ENCODE results near the gene DPYD. TPM values are rescaled to one million over a fixed set of nuclear protein-coding genes. Genes with fewer than 3 reads are reported as not detected.
A peak's percentile ranks its signal among the peaks of the same experiment; 100 is the strongest.

DPYD gene
- total RNA-seq, 1 donor from 2014 or later: 30.5 TPM

GRCh38 chr1:97190326-97190725, 730.5 kb downstream of the DPYD start:
- DNase-seq: no peak

GRCh38 chr1:97186381-97186780, 734.5 kb downstream of the DPYD start:
- DNase-seq: peak; percentile 40

- DNase-seq: peak; percentile 38
Observed at GRCh38 chr1:97174039-97174704, 746.7 kb downstream of the DPYD start.

- no peak for DNase-seq
Observed at GRCh38 chr1:97170300-97170699, 750.5 kb downstream of the DPYD start.

DNA sequence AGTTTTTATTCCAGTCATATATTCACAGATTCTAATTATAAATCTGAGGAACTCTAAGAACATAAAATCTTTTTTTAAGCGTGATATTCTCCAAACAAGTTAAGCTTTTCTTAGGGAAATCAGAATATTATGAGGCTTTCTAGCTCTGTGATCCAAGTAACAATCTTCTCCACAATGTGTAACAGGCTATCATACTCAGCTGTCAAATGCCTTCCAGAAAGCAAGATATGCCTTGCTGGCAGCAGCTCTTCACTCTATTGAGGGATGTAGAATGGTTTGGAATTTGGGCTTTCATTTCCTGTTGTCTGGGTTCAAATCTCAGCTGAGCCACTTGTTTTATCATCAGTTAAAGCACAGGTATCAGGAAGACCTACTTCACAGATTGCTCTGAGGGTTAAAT, 752.8 kb downstream of the DPYD start:
- DNase-seq: no peak

DNA sequence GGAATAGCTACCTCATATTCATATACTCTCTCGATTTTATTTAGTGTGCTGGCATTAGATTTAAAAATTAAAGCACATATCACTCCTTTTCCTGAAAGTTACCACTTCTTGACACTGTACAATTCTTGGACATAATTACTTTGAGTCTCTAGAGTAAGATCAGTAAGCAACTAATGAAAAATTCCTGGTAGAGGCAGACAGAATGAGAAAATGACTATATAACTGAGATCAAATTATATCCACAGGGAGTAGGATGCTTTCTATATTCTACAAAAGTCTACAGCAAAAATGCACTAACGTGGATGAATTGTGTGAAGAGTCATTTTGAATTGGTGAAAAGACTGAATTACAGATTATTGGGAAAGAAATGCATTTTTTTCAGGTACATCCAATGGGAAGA, 753.6 kb downstream of the DPYD start:
- no peak for DNase-seq

GRCh38 chr1:97166626-97167025, 754.2 kb downstream of the DPYD start:
- no peak for DNase-seq

DNA sequence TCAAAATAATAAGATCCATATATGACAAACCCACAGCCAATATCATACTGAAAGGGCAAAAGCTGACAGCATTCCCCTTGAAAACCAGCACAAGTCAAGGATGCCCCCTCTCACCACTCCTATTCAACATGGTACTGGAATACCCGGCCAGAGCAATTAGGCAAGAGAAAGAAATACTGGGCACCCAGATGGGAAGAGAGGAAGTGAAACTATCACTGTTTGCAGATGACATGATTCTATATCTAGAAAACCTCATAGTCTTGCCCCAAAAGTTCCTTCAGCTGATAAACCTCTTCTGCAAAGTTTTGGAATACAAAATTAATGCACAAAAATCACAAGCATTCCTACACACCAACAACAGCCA, 756.6 kb downstream of the DPYD start:
- no peak for DNase-seq

DNA sequence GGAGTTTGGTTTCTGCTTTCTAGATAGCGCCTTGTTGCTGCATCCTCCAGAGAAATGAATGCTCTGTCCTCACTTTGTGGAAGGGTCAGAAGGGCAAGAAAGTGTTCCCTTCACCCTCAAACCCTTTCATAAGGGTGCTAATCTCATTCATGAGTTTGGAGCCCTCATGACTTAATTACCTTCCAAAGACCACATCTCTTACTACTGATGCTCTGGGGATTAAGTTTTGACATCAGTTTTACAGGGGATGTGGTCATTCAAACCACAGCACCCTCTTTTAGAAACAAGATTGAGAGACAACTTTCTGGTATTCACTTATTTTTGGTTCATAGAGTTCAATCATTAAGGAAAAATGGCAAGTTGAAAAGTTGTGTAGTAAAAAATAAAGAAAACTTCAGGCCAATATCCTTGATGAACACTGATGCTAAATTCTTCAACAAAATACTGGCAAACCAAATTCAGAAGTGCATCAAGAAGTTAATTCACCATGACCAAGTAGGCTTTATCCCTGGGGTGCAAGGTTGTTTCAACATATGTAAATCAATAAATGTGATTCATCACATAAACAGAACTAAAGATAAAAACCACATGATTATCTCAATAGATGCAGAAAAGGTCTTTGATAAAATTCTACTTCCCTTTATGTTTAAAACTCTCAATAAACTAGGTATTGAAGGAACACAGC, 757.1 kb downstream of the DPYD start:
- no peak for DNase-seq

GRCh38 chr1:97160818-97161217, 760.0 kb downstream of the DPYD start:
- peak; percentile 8 for DNase-seq

DNA sequence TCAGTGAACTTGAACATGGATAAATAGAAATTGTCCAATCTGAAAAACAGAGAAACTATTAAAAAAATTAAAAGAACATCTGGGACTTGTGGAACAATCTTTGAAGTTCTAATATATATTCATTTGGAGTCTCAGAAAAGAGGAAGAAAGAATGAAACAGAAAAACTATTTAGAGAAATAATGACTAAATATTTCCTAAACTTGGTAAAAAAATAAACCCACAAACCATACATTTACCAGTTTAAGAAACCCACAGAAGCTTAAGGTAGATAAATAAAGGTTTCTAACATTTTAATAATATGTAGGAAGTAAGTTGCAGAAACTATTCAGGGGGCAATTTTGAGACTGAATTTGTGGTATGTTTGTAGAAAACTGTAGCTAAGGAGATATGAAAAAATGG, 761.5 kb downstream of the DPYD start:
- no peak for DNase-seq

- DNase-seq: no peak
Observed at GRCh38 chr1:97158691-97159096, 762.1 kb downstream of the DPYD start.

DNA sequence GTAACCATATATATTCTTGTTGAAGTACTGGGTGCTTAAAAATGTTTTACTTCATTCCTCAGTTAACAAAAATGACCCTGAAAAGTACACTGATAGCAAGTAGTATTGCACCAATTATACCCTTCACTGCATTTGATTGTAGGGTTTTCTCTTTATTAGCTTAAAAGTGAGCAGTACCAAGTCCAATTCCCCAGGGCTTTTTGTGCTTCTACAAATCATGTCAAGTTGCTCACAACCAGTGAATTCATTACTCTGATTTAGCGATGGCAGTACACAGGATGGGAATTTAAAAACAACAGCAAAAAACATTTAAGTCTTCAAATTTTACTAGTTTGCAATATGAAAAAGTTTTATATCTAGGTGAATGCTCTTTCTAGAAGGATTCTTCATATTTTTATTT, 762.8 kb downstream of the DPYD start:
- DNase-seq: no peak

GRCh38 chr1:97151651-97152050, 769.2 kb downstream of the DPYD start:
- DNase-seq: no peak

- peak; percentile 59 for DNase-seq
Observed at GRCh38 chr1:97145321-97145956, 775.4 kb downstream of the DPYD start.

GRCh38 chr1:97144527-97144926, 776.3 kb downstream of the DPYD start:
- peak; percentile 72 for DNase-seq

GRCh38 chr1:97143236-97143882, 777.5 kb downstream of the DPYD start:
- no peak for DNase-seq

DNA sequence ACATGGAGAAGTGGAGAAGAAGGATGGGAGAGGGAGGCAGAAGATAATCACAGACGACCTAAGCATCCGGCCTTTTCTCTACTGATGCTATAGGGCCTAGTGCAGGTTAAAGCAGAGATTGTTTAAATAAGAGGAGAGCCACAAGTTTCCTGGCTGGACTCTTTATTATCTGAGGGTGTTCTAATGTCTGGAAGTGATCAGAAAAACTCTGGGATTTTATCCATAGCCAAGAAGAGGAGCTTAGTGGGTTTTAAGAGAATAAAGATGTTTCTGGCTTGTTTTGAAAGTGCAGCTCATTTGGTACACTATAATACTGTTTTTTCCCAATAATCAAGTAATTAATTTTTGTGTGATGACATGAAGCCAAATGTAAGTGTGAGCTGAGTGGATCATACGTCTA, 780.2 kb downstream of the DPYD start:
- no peak for DNase-seq

GRCh38 chr1:97139512-97139911, 781.3 kb downstream of the DPYD start:
- DNase-seq: no peak

GRCh38 chr1:97138515-97139032, 782.3 kb downstream of the DPYD start:
- DNase-seq: peak; percentile 35

DNA sequence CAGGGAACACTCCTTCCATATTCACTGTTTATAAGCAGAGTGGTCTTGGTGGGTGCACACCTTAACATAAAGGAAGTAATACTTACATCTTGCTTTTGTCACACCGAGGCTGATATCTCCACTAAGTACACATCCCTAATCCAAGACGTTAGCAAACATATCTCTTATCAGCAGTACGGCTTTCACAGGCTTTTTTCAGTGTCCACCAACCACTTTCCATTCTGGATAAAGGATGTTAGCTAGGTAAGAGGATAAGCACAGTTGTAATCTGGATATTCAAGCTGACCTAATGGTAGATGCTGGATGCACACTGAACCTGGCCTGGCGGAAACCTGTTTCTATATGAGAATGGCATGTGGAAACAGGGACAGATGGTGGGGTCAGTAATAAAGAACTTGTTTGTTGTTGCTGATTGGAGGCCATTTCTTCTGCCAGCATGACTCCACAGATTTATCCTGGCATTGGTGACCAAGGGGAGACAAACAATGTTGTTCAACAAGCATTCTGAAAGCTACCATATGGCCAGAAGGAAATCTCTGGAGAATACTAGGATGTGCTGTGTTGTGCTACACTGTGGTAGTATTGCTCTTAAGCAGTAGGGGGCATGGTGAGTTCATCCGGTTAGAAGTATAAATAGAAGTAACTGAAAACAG, 782.8 kb downstream of the DPYD start:
- peak; percentile 92 for DNase-seq

GRCh38 chr1:97136996-97137395, 783.8 kb downstream of the DPYD start:
- DNase-seq: no peak

GRCh38 chr1:97135972-97136371, 784.9 kb downstream of the DPYD start:
- DNase-seq: no peak
